GM12874 (cell line): ENCODE data around the gene SPEM1.

Experiments used
- CTCF ChIP-seq: IDR thresholded peaks from 2 replicates; pipeline ENCODE4 v1.5.1; 2011; ENCODE audit warnings: low read depth, mild to moderate bottlenecking, control low read depth, low read length, moderate library complexity; ENCODE audit not compliant: insufficient read depth

The SPEM1 gene

GRCh38 chr17:7393613-7394451 is 26.3 kb upstream of the SPEM1 start:
- no peak for TF ChIP-seq CTCF

- peak; percentile 64 for TF ChIP-seq CTCF
These were observed 25.5 kb upstream of the SPEM1 start, which contains the start of gene PLSCR3 for GRCh38 chr17:7394452-7395191. PLSCR3 (minus strand) TSS chr17:7394525; CDS start chr17:7394110, 415 bp downstream.

- no peak for TF ChIP-seq CTCF
These were observed 24.0 kb upstream of the SPEM1 start for GRCh38 chr17:7396147-7396546.

GRCh38 chr17:7398612-7399011 is 21.5 kb upstream of the SPEM1 start:
- TF ChIP-seq CTCF: no peak

GRCh38 chr17:7403043-7403726 is 16.9 kb upstream of the SPEM1 start:
- TF ChIP-seq CTCF: no peak

- TF ChIP-seq CTCF: no peak
These were observed 16.5 kb upstream of the SPEM1 start for GRCh38 chr17:7403727-7403976.
